ENCODE measurements around the gene HSPA12A. TPM values are rescaled to one million over a fixed set of nuclear protein-coding genes. Genes with fewer than 3 reads are reported as not detected.

Gene HSPA12A
- total RNA-seq, 1 donor from 2014 or later = 5.1 TPM

DNA sequence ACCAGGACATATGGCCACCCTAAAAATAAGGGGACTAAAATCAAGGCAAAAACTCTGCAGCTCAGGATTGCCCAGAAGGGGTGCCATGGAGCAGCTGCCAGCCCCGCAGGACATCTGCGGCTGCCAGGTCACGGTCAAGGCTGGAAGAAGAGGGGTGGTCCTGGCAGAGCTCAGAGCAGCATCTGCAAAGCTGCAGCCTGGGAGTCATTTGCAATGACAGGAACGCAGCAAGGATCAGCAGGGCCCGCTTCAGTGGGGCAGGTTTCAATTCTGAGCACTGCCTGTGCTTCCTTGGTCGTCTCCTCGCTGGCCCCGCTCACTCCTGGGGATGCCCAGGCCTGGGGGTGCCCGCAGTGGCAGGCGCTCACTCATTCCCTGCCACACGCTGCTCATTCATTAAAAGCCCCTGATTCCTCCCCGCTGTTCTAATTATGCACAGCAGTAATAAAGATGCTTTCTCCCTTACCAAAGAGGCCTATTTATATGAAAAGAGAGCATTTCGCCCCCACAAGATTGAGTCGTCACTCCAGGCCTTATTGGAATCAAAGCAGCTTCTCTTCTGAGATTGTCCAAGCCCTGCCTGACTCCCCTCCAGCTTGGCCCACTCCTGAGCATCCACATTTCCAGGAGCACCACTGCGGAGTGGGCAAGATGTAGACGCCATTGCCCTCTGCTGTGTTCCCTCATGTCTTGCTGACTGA is 4.6 kb downstream of the HSPA12A start:
- H3K27ac Mint-ChIP-seq = no peak overlapping the region
- peaks cover 2% of the 10 kb centered on the region for H3K9me3 Mint-ChIP-seq
- TF ChIP-seq, protein P1, sequence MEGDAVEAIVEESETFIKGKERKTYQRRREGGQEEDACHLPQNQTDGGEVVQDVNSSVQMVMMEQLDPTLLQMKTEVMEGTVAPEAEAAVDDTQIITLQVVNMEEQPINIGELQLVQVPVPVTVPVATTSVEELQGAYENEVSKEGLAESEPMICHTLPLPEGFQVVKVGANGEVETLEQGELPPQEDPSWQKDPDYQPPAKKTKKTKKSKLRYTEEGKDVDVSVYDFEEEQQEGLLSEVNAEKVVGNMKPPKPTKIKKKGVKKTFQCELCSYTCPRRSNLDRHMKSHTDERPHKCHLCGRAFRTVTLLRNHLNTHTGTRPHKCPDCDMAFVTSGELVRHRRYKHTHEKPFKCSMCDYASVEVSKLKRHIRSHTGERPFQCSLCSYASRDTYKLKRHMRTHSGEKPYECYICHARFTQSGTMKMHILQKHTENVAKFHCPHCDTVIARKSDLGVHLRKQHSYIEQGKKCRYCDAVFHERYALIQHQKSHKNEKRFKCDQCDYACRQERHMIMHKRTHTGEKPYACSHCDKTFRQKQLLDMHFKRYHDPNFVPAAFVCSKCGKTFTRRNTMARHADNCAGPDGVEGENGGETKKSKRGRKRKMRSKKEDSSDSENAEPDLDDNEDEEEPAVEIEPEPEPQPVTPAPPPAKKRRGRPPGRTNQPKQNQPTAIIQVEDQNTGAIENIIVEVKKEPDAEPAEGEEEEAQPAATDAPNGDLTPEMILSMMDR (IDR thresholded peaks at IDR 0.05) = no peak
- intact Hi-C loops (cut with micrococcal nuclease) = no loop called here
- POLR2A ChIA-PET = no interaction called here
- DNase-seq (no peak), ATAC-seq (ENCODE audit: low read depth) (no peak)
- H3K4me3 Mint-ChIP-seq = no peak overlapping the region
- no peaks in the 10 kb centered on the region for H3K4me1 Mint-ChIP-seq
- H3K36me3 Mint-ChIP-seq (ENCODE audit: low read depth) = no peaks in the 10 kb centered on the region
- H3K27me3 Mint-ChIP-seq = peaks cover 22% of the 10 kb centered on the region
- CTCF ChIA-PET = no interaction called here

DNA sequence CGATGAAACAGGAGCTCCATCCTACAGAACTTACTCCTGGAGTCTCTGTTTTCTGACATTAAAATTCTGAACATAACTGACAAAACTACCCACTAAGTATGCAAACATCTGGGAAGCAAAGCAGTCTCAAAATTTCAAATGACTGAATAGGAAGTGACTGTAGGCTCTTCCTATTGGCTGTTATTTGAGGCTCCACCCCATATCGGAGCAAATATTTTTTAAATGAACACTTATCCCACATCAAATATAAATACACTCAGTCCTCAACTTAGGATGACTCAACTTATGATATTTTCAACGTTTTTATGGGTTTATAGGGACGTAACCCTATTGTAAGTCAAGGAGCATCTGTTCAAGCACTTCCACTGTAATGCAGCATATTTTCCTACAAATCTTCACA is 8.8 kb downstream of the HSPA12A start:
- intact Hi-C loops (cut with micrococcal nuclease) = no loop called here
- peaks cover 11% of the 10 kb centered on the region for H3K27me3 Mint-ChIP-seq
- TF ChIP-seq, protein P1 (IDR thresholded peaks at IDR 0.05) = no peak
- H3K9me3 Mint-ChIP-seq = peaks cover 2% of the 10 kb centered on the region
- ATAC-seq (ENCODE audit: low read depth) = no peak
- H3K36me3 Mint-ChIP-seq (ENCODE audit: low read depth) = no peaks in the 10 kb centered on the region
- no peaks in the 10 kb centered on the region for H3K4me1 Mint-ChIP-seq
- POLR2A ChIA-PET = no interaction called here
- CTCF ChIA-PET = no interaction called here
- no peak overlapping the region for H3K27ac Mint-ChIP-seq
- no peak for DNase-seq
- H3K4me3 Mint-ChIP-seq = no peak overlapping the region

DNA sequence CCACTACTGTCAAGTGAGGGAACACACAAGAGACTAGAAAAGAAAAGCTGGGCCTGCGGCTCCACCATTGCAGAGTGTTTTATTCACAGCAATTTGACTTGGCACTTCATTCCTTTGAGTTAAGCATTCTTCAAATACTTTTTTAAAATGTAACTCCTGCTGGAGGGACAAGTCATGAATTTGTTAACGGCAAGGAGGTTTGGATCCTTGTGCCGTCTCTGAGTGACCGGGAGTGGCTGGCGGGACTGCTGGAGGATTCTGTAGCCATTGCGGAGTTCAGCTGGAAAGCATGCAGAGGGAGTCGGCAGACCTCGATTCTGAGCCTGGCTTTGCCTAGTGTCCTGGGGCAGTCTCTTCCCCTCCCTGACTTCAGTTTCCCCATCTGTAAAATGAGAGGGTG is 9.8 kb downstream of the HSPA12A start:
- ChIA-PET CTCF (no interaction called here), POLR2A (no interaction called here)
- no peak overlapping the region for H3K4me3 Mint-ChIP-seq
- TF ChIP-seq, protein P1 (IDR thresholded peaks at IDR 0.05) = no peak
- no peaks in the 10 kb centered on the region for H3K4me1 Mint-ChIP-seq
- no peaks in the 10 kb centered on the region for H3K36me3 Mint-ChIP-seq (ENCODE audit: low read depth)
- H3K9me3 Mint-ChIP-seq = peaks cover 2% of the 10 kb centered on the region
- no peak overlapping the region for H3K27ac Mint-ChIP-seq
- intact Hi-C loops (cut with micrococcal nuclease) = no loop called here
- DNase-seq (no peak), ATAC-seq (ENCODE audit: low read depth) (no peak)
- H3K27me3 Mint-ChIP-seq = peaks cover 13% of the 10 kb centered on the region

DNA sequence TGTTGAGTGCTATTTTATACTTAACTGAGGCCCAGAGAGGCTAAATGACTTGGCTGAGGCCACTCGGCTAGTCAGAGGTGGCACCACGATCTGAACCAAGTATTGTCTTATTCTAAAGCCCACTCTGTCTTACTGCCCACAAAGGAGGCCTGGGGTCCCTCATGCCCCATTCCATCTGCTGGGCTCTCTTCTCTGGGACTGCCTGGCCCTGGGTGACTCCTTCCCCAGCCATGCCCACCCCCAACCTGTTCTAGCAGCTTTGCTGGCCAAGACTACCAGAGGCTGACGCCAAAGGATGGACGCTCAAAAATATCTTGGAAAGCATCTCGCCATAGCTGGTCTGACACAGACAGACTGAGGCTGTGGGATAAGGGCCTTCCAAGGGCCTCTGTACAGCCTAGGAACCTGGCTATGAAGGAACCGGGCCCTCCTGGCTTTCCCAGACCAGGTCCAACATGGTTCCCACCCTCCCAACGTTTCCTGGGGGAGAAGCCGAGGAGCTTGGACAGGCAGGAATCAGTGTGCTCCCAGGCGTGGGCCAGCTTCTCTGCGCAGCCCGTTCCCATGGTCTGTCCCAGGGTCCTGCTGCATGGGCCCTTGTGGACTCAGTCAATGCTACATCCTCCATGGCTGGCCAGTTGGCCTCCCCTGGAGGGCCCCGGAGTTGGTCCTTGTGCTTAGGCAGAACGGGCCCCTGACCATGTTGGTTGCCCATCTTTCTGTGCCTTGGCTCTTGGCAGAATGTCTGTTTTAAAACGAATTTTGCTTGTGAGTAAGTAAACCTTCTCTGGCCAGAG is 11.7 kb downstream of the HSPA12A start:
- ATAC-seq (ENCODE audit: low read depth) = no peak
- POLR2A ChIA-PET = no interaction called here
- H3K9me3 Mint-ChIP-seq = no peaks in the 10 kb centered on the region
- H3K27me3 Mint-ChIP-seq = peaks cover 13% of the 10 kb centered on the region
- intact Hi-C loops (cut with micrococcal nuclease) = no loop called here
- no peaks in the 10 kb centered on the region for H3K4me1 Mint-ChIP-seq
- no peaks in the 10 kb centered on the region for H3K36me3 Mint-ChIP-seq (ENCODE audit: low read depth)
- no peak overlapping the region for H3K4me3 Mint-ChIP-seq
- no peak for DNase-seq
- CTCF ChIA-PET = no interaction called here
- TF ChIP-seq, protein P1 (IDR thresholded peaks at IDR 0.05) = no peak
- H3K27ac Mint-ChIP-seq = no peak overlapping the region

- POLR2A ChIA-PET = no interaction called here
- H3K9me3 Mint-ChIP-seq = no peaks in the 10 kb centered on the region
- no peaks in the 10 kb centered on the region for H3K4me1 Mint-ChIP-seq
- no peak overlapping the region for H3K27ac Mint-ChIP-seq
- no peak overlapping the region for H3K4me3 Mint-ChIP-seq
- intact Hi-C loops (cut with micrococcal nuclease) = no loop called here
- no peaks in the 10 kb centered on the region for H3K36me3 Mint-ChIP-seq (ENCODE audit: low read depth)
- DNase-seq (no peak), ATAC-seq (ENCODE audit: low read depth) (no peak)
- CTCF ChIA-PET = no interaction called here
- TF ChIP-seq, protein P1 (IDR thresholded peaks at IDR 0.05) = no peak
- H3K27me3 Mint-ChIP-seq = peaks cover 11% of the 10 kb centered on the region
These were observed 13.1 kb downstream of the HSPA12A start for GRCh38 chr10:116729243-116729642.
